ENCODE results near the gene GCN1.

The GCN1 gene

DNA sequence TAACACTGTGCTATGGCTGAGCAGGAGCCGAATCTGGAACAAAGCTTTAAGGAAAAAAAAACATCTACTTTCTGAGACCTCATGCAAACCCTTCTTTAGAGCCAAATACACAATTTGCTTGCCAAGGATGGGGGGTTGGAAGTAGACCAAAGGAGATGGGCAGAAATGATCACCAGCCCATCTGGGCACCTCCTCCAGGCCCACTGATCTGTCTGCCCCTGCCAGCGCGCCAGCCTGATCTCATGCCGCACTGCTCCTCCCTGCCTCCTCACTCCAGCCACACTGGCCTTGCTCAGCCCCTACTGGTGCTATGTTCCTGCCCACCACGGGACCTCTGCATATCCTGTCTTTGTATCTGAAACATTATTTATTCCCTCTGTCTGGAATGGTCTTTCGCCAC, 53.2 kb downstream of the GCN1 start:
- DNase-seq: no peak

GRCh38 chr12:120140603-120141002, 53.9 kb downstream of the GCN1 start:
- no peak for DNase-seq

DNA sequence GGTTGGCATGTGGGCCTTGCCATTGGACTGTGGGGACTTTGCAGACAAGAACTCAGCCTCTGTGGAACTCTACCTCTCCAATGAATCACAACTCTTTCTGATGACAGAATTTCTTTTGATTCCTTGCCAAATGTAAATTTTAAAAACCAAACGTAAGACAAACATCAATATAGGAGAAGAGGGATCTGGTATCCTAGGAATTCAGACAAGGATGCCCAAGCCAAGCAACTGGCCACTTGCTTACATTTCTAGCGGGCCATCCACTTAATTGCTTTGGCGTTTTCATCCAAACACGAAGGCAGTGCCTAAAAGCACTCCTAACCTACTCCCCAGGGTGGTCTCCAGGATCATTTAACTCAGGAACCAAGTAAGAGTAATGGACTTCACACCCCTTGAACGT, 54.6 kb downstream of the GCN1 start:
- DNase-seq: no peak

GRCh38 chr12:120138366-120138765, 56.1 kb downstream of the GCN1 start:
- no peak for DNase-seq

DNA sequence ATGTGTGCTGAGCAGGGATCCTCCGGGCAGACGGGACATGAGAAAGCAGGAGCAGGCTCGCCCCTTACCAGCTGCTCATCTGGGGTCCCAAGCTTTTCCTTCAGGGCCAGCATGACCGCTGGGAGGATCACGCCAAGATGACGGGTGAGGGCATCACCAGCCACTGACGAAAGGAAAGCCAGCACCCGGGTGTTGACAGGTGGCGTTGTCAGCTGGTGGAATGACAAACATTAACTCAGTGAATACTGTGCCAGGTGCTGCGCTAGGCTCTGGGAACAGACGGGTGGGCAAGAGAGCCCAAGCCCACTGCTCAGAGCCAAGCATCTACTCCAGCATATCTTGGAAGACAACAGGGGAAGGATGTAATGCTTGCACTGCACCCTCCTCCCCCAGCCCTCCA, 56.7 kb downstream of the GCN1 start:
- no peak for DNase-seq

- DNase-seq: no peak
Measured at GRCh38 chr12:120136093-120136770, 58.3 kb downstream of the GCN1 start.

- DNase-seq: no peak
Measured at GRCh38 chr12:120134307-120134980, 60.1 kb downstream of the GCN1 start.

DNA sequence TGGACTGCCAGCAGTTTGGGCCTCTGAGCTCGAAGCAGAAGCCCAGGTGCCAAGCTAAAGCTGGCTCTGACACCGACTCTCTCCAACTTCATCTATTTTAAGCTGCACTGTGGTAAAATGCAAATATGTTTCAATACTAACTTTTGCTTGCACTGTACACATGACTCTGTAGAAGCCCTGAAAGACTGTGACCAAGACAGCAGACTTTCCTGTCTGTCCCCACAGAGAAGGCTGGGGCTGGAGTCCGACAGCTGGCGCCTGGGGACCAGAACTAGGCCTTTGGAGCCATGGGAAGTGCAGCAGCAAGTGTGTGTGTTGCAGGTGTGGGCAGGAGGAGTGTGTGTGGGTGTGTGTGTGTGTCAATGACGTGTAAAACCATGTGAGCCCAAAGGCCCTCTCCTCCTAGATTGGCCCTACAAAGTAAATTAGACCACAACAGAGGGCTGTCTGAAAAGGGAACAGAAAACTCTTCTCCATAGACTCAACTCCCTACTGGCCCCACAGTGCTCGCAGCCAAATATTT, 61.6 kb downstream of the GCN1 start:
- no peak for DNase-seq

DNA sequence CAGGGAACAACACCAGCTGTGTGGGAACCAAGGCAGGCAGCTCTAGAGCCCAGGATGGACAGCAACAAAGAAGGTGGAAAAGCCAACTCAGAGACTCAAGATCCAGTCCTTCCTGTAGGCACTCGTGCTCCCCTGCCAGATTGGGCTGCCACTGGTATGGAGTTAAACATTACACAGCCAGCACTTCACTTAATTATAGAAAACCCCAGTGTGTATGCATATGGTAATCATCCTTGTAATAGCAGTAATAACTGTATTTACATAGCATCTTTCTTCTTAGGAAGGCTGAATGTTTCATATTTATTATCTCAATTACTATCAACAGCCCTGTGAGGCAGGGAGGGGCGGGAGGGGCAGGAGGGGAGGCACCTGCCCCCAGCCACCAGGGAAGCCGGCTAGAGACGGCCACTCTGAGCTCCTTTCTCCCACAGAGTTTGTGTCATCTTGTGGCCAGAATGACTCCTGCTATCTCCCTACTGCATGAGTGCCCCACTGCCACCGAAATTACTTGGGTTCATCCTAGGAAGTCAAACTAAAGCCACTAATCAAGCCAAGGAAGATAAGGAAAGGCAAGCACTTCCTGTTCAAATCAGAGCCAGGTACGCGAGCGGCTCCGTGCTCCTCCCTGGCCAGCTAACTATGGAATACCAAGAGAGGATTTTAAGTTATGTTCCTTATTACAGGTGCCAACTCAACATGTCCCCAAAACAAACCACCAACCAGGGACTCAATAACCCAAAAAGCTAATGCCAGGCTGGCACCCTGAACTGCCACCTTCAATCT, 62.3 kb downstream of the GCN1 start:
- no peak for DNase-seq

GRCh38 chr12:120131116-120131515, 63.4 kb downstream of the GCN1 start:
- DNase-seq: no peak

DNA sequence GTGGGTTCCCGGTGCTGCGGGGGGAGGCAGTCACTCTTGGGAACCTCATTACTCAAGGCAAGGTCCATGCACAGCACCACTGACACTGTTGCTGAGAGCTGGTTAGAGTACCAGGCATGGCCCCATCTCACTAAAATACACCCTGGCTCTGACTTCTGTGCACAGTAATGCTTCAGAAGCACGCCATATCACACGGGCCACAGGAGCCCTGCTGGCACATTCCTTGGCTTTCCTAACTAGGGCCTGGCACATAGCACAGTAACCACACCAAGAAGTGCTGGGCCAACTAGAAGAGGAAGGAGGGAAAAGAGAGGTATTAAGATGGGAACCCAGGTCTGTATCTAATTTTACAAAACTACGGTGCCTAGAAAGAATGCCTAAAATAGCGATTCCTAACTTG, 64.5 kb downstream of the GCN1 start:
- DNase-seq: no peak

DNA sequence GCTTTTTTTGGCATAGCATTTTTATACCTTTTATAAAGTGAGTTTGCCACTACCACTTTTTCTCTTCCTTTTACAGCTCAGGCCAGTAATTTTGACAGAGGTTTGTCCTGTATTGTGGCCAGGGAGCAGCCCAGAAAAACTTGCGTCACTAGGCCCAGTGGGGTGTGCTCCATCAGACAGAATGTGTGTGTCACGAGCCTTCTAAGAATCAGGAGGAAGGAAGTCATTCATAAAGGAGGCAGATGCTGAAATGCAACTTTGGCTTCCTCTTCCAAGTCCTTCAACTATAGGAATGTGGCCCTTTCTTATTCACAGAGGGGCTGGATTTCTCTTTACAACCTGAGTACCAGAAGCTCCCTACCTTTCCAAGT, 67.9 kb downstream of the GCN1 start:
- no peak for DNase-seq

DNA sequence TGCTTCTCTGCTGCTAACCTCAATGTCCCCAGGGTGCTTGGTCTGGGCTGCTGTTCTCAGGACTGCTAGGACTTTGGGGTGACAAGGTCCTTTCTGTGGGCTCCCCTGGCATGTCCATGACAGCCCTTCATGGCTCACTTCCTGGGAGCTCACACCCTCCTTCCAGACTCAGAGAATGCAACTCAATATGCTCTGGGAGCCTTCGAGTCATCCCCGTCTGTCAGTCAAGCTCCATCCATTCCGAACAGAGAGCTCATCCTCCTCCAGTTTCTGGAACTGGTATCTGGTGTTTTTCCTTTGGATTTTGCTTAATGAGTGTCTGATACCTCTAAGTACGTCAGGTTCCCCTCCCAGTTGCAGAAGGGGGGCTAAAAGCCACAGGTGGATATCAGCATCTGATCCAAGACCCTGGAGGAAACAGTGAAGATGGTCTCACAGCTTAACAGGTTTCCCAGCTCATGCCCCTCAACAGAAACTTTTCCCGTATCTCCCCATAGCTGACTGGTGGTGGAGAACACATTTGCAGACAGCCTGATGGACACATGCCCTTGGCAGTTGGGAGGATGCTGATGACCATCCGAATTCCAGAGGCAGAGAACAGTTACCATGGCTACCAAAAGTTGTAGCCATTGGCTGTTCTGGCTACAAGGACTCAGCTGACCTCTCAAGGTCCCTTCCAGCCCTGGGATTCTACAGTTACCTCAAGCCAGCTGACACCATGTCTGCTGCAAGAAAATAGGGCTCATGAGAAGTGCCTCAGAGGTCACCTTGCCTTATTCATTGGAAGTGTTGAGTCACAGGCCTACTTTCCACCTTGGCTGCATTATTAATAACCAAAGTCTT, 68.5 kb downstream of the GCN1 start:
- DNase-seq: no peak

GRCh38 chr12:120125029-120125428, 69.5 kb downstream of the GCN1 start:
- no peak for DNase-seq

- no peak for DNase-seq
Measured at GRCh38 chr12:120121766-120122293, 72.7 kb downstream of the GCN1 start.

- no peak for DNase-seq
Measured at GRCh38 chr12:120121343-120121742, 73.2 kb downstream of the GCN1 start.

- DNase-seq: peak in 1 of 2 donors; percentile 40
Measured at GRCh38 chr12:120119271-120119973, 75.1 kb downstream of the GCN1 start.

DNA sequence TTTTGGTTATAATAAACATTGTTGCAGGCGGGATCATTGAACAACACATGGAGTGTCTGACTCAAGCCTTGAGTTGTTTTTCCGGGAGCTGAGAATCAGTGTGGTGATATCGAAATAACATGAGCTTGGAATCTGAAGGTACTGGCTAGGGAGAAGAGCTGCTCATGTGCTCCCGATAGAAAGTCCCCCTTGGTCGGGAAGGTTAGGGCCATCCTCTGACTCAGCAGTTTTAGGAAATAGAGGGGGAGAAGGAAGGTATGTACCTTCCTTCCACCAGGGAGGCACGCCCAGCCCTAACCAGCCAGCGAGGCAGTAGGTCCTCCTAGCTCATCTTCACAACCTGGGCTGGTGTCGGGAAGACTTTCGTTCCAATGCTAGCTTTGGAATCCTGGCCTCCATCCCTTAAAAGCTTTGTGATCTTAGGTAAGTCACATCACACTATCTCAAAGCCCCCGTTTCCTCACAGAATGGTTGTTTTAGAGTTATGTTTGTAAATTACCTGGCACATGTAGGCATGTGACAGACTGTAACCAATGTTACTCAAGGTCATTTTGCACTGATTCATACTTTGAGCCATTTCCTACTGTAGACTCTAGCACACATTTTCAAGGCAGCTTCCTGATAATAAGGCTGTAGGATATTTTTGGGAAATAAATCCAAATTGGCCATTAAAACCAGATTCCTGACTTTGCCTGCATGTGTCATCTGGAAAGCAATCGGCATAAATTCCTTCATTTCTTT, 76.0 kb downstream of the GCN1 start:
- no peak for DNase-seq

- DNase-seq: no peak
Measured at GRCh38 chr12:120117961-120118320, 76.6 kb downstream of the GCN1 start.

DNA sequence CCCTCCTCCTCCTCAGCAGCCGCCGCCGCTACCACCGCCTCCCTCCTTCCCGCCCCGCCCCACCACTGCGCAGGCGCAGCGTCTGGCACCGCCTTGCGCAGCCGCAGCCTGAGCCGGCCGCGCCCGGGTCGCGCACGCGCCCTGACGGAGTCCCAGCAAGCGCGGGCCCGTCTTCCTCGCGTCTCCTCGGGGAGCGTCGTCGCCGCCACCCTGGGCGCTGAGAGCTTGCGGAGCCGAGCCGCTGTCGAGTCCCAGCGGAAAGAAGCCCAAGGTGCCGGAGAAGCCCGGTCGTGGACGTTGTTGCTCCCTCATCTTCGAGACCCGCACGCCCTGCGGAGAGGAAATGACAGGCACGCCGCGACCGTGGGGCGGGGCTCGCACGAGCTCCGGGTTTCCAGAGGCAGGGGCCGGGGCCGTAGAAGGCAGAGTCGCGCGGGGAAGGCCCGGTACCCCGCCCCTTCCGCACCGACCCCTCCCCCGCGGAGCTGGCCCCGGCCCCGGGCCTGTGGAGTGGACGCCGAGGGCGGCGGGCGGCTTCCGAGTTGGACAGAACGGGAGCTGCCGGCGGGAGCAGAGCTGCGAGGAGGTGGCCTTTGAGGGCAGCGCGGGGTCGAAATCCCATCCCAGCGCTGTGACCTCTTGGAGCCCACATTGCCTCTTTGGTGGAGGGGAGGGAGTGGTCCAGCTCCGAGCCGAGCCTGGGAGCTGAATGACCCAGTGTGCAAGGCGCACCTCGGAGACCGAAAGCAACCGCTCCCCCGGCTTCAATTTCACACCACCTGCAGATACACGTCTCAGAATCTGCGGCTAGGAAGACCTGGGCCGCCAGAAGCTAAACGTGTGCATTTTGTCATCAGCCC, 77.5 kb downstream of the GCN1 start:
- peak; percentile 96 to 98 for DNase-seq

All from stimulated activated CD4-positive, alpha-beta T cell treated with anti-CD3 and anti-CD28 coated beads, Interleukin-2, amount 100 ng/mL, for 48 hours (primary cell).